Liver (tissue), 9 donors: ENCODE measurements around the gene FTCD. TPM values are rescaled to one million over a fixed set of nuclear protein-coding genes. Genes with fewer than 3 reads are reported as not detected.

Experiments used
- DNase-seq: peaks from one replicate; pipeline ENCODE4 v3.0.0-alpha.2; 2017; ENCODE audit warnings: low spot score
- H3K27ac ChIP-seq, 2 donors: one replicate each; pipeline ENCODE4 v1.7.0; 2013; ENCODE audit warnings: inconsistent platforms in 2 of 2, low read length in 2 of 2, control low read depth in 1 of 2, low read depth in 1 of 2, mild to moderate bottlenecking in 1 of 2
- H3K27me3 ChIP-seq, 4 donors: one replicate each; pipeline versions ENCODE4 v1.6.1 to v1.7.0; 2013; ENCODE audit warnings: low read length in 3 of 4, inconsistent platforms in 1 of 4, mild to moderate bottlenecking in 1 of 4, moderate library complexity in 1 of 4; ENCODE audit not compliant: control insufficient read depth in 4 of 4, insufficient read depth in 4 of 4
- H3K36me3 ChIP-seq, 4 donors: one replicate each; pipeline versions ENCODE4 v1.6.1 to v1.7.0; 2013; ENCODE audit warnings: low read length in 3 of 4, mild to moderate bottlenecking in 3 of 4, low read depth in 1 of 4, moderate library complexity in 1 of 4; ENCODE audit not compliant: control insufficient read depth in 4 of 4, insufficient read depth in 3 of 4
- H3K4me1 ChIP-seq, 4 donors: one replicate each; pipeline versions ENCODE4 v1.6.1 to v1.7.0; 2013; ENCODE audit warnings: low read length in 3 of 4, mild to moderate bottlenecking in 3 of 4, moderate library complexity in 1 of 4; ENCODE audit not compliant: control insufficient read depth in 4 of 4, insufficient read depth in 4 of 4
- H3K4me3 ChIP-seq, 3 donors: one replicate each; pipeline versions ENCODE4 v1.6.1 to v1.7.0; 2013; ENCODE audit warnings: low read length in 3 of 3, control low read depth in 1 of 3, low read depth in 1 of 3, mild to moderate bottlenecking in 1 of 3
- H3K9ac ChIP-seq, 2 donors: one replicate each; pipeline ENCODE4 v1.7.0; 2013; ENCODE audit warnings: low read length in 2 of 2, mild to moderate bottlenecking in 2 of 2, moderate library complexity in 2 of 2, control low read depth in 1 of 2, low read depth in 1 of 2
- H3K9me3 ChIP-seq, 4 donors: one replicate each; pipeline versions ENCODE4 v1.6.1 to v1.7.0; 2013; ENCODE audit warnings: low read length in 3 of 4; ENCODE audit not compliant: control insufficient read depth in 4 of 4
- ATF3 ChIP-seq: IDR thresholded peaks from 2 replicates; pipeline ENCODE4 v1.6.1; 2016; ENCODE audit warnings: antibody characterized with exemption
- CTCF ChIP-seq: fragments of 150-350 bp; IDR thresholded peaks from 2 replicates; pipeline ENCODE4 v1.5.1; 2017; ENCODE audit warnings: improper control_type of control experiment, low read depth, low read length; ENCODE audit not compliant: missing input control
- EGR1 ChIP-seq, 2 donors: IDR thresholded peaks; 2 replicates each; pipeline ENCODE4 v1.6.1; 2016 to 2018; ENCODE audit warnings: antibody characterized with exemption in 2 of 2, low read depth in 2 of 2
- FOXA1 ChIP-seq: IDR thresholded peaks from 2 replicates; pipeline ENCODE4 v1.6.1; 2016; ENCODE audit warnings: antibody characterized with exemption
- HNF4A ChIP-seq, 2 donors: conservative IDR thresholded peaks; 2 replicates each; pipeline ENCODE4 v1.6.1; 2016; ENCODE audit warnings: antibody characterized with exemption in 2 of 2, mild to moderate bottlenecking in 2 of 2
- HNF4G ChIP-seq: IDR thresholded peaks from 2 replicates; pipeline ENCODE4 v1.6.1; 2016; ENCODE audit warnings: antibody characterized with exemption
- JUND ChIP-seq, 2 donors: IDR thresholded peaks; 2 replicates each; pipeline ENCODE4 v1.6.1; 2016; ENCODE audit warnings: antibody characterized with exemption in 2 of 2
- NR2F2 ChIP-seq: IDR thresholded peaks from 2 replicates; pipeline ENCODE4 v1.6.1; 2016; ENCODE audit warnings: antibody characterized with exemption
- RAD21 ChIP-seq, 2 donors: IDR thresholded peaks; 2 replicates each; pipeline ENCODE4 v1.6.1; 2016; ENCODE audit warnings: antibody characterized with exemption in 2 of 2, mild to moderate bottlenecking in 2 of 2
- RXRA ChIP-seq, 2 donors: IDR thresholded peaks; 2 replicates each; pipeline ENCODE4 v1.6.1; 2017 to 2018; ENCODE audit warnings: antibody characterized with exemption in 2 of 2, mild to moderate bottlenecking in 1 of 2
- SP1 ChIP-seq: IDR thresholded peaks from 2 replicates; pipeline ENCODE4 v1.6.1; 2018; ENCODE audit warnings: antibody characterized with exemption, mild to moderate bottlenecking
- TAF1 ChIP-seq: conservative IDR thresholded peaks from 2 replicates; pipeline ENCODE4 v1.6.1; 2016; ENCODE audit warnings: antibody characterized with exemption, mild to moderate bottlenecking
- YY1 ChIP-seq: IDR thresholded peaks from 2 replicates; pipeline ENCODE4 v1.6.1; 2016; ENCODE audit warnings: antibody characterized with exemption, mild to moderate bottlenecking
- ZBTB33 ChIP-seq: IDR thresholded peaks from 2 replicates; pipeline ENCODE4 v1.6.1; 2016; ENCODE audit warnings: antibody characterized with exemption
- WGBS: extraction: QIAGEN DNeasy Blood & Tissue Kit; methylation state at CpG from one replicate; pipeline ENCODE4 v1.1.7; 2013; 5-methylcytosine and 5-hydroxymethylcytosine counted together
- polyA plus RNA-seq, 2 donors: library from polyadenylated mRNA; stranded (reverse) in 1 of 2; unstranded in 1 of 2; fragments of 200-250 nt in 1 of 2; fragments of >200 nt in 1 of 2; fragmentation: Nextera tagmentation in 1 of 2; extraction: Ambion mirVana in 1 of 2; gene quantifications; one replicate each; pipeline versions ENCODE4 v1.2.1 to v1.2.3, GENCODE V29; 2013 to 2015
- total RNA-seq, 2 donors: library from RNA; depleted of rRNA; stranded (reverse); fragments of >200 nt; gene quantifications; one replicate each; pipeline ENCODE4 v1.2.3, GENCODE V29; 2014
- TF ChIP-seq, protein P1 (sequence below): IDR thresholded peaks from 2 replicates; pipeline ENCODE4 v1.6.1; 2016; ENCODE audit warnings: antibody characterized with exemption, mild to moderate bottlenecking
- donor health status: healthy.
- donor health status: healthy.
- donor health status: healthy.
- donor health status: healthy.
- donor health status: healthy.

Gene FTCD
- total and polyA plus RNA-seq, 4 donors = 130 to 182 (median 173) TPM

GRCh38 chr21:46199436-46200373 is 44.3 kb upstream of the FTCD start:
- Histone ChIP-seq H3K27ac (no peak overlapping the region), H3K4me1 (no peaks in the 10 kb centered on the region), H3K9ac (no peak overlapping the region), H3K36me3 (peaks cover 8 to 55% (median 35%) of the 10 kb centered on the region in 4 donors), H3K4me3 (no peak overlapping the region), H3K27me3 (no peaks in the 10 kb centered on the region), H3K9me3 (no peaks in the 10 kb centered on the region)
- TF ChIP-seq EGR1 (IDR thresholded peaks at IDR 0.05; ENCODE audit: low read depth in 2 of 2) (no peak), JUND (IDR thresholded peaks at IDR 0.05) (no peak), TAF1 (no peak), SP1 (no peak), HNF4A (conservative IDR thresholded peaks at IDR 0.05) (no peak), ZBTB33 (no peak), FOXA1 (no peak), HNF4G (no peak), YY1 (no peak), ATF3 (no peak), RAD21 (IDR thresholded peaks at IDR 0.05) (no peak), NR2F2 (no peak), CTCF (no peak), RXRA (IDR thresholded peaks at IDR 0.05) (no peak)
- TF ChIP-seq, protein P1, sequence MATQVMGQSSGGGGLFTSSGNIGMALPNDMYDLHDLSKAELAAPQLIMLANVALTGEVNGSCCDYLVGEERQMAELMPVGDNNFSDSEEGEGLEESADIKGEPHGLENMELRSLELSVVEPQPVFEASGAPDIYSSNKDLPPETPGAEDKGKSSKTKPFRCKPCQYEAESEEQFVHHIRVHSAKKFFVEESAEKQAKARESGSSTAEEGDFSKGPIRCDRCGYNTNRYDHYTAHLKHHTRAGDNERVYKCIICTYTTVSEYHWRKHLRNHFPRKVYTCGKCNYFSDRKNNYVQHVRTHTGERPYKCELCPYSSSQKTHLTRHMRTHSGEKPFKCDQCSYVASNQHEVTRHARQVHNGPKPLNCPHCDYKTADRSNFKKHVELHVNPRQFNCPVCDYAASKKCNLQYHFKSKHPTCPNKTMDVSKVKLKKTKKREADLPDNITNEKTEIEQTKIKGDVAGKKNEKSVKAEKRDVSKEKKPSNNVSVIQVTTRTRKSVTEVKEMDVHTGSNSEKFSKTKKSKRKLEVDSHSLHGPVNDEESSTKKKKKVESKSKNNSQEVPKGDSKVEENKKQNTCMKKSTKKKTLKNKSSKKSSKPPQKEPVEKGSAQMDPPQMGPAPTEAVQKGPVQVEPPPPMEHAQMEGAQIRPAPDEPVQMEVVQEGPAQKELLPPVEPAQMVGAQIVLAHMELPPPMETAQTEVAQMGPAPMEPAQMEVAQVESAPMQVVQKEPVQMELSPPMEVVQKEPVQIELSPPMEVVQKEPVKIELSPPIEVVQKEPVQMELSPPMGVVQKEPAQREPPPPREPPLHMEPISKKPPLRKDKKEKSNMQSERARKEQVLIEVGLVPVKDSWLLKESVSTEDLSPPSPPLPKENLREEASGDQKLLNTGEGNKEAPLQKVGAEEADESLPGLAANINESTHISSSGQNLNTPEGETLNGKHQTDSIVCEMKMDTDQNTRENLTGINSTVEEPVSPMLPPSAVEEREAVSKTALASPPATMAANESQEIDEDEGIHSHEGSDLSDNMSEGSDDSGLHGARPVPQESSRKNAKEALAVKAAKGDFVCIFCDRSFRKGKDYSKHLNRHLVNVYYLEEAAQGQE = no peak
- DNase-seq = no peak
- 79% methylated on average over 13 of the region's 13 CpGs for WGBS

- Histone ChIP-seq H3K4me1 (no peaks in the 10 kb centered on the region), H3K36me3 (peaks cover 13 to 57% (median 44%) of the 10 kb centered on the region in 4 donors), H3K27ac (no peak overlapping the region), H3K27me3 (no peaks in the 10 kb centered on the region), H3K4me3 (no peak overlapping the region), H3K9ac (no peak overlapping the region), H3K9me3 (no peaks in the 10 kb centered on the region)
- WGBS = 87% methylated on average over 20 of the region's 20 CpGs
- no peak for DNase-seq
- no peak for TF ChIP-seq FOXA1
These were observed 41.4 kb upstream of the FTCD start for GRCh38 chr21:46196733-46197132.
